Stimulated activated CD8-positive, alpha-beta memory T cell treated with anti-CD3 and anti-CD28 coated beads, Interleukin-7, amount 100 ng/mL, for 48 hours (primary cell): ENCODE data around the gene IRF8.

Experiments used
- DNase-seq, 2 donors: peaks; one replicate each; pipeline ENCODE4 v3.0.0-alpha.2; 2020; ENCODE audit warnings: low read depth in 1 of 2; ENCODE audit errors: extremely low read depth in 1 of 2

The IRF8 gene

GRCh38 chr16:85911251-85911930, 12.4 kb downstream of the IRF8 start:
- no peak for DNase-seq

DNA sequence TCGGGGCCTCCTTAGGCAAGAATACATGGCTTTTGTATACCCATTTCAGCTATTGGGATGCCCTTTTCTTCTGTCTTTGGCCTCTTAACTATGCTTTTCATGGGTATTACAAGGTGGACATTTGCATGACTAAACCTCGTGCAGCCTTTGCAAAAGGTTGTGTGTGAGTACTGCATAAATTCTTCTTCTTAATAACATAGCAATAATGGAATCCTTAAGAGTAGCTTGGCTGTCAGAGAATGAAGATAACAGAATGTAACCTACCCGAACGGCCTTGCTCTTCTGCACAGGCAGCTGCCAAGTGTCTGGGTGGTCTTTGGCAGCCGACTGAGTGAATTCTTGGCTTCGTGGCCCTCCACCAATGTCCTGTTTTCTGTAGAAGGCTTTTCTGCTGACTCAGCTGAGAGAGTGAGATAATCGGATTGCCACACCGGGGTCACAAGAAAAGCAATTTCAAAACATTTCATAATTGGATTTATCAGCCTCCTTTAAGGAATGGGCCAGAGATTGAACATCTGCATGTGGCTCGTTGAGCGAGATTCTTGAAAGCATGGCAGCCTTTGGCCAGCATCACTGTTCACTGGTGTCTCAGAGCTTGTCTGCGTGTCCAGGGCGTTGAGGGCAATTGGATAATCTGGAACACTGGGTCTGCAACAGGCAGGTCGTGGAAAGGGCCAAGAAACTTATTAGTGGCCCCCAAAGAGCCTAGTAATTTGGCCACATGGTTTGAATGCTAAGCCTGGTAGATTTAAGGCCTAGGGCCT, 13.4 kb downstream of the IRF8 start:
- no peak for DNase-seq

DNA sequence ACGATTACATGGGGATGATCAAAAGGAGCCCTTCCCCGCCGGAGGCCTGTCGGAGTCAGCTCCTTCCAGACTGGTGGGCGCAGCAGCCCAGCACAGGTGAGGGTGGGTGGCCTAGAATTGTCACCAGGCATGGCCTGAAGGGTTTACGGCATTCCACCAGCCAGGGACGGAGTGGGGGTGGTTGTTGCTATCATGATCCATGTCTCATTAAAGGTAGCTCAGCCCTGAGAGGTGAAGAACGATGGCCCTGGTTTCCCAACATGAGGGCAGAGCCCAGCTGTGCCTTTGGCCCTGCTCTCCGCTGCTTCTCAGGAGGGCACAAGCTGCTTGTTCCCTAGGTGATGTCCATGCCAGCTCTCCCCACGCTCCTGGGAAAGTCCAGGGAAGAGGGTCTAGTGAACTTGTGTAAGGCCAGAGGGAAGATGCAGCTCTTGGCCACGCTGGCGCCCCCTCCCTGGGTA, 14.2 kb downstream of the IRF8 start:
- DNase-seq, result no peak

DNA sequence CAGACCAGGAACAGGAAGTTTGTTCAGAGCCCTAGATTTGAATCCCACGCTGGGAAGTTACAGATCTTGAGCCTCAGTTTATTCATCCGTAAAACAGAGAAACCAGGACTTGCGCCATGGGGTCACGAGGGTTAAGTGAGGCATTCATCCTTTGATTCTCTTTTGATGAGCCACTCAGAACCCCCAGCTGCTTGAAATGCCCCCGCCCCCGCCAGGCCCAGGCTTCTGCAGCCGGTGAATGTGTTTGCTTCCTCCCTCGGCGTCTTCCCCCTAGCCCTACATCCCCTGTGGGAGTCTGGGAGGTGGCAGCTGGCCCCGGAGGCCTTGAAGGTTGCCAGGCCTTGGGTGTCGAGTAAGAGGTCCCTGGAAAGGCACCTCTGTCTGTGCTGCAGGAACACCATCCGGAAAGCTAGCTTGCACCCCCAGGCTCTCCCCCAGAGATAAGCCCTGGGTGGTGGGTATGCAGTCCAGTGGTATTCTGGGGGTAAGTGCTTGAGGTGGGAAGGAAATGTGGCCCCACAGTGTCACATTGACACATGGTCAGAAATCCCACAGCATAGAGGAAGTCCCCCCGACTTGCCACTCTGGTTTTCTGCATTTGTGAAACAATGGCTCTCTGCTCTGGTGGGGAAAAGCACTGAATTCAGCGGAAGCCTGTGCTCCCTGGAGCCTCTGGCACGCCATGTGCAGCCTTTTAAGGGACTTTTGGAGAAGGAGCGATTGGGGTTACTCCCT, 14.9 kb downstream of the IRF8 start:
- DNase-seq, result no peak

GRCh38 chr16:85914423-85914794, 15.4 kb downstream of the IRF8 start:
- DNase-seq, result no peak

- DNase-seq, result no peak
Observed at GRCh38 chr16:85915125-85915845, 16.3 kb downstream of the IRF8 start.

DNA sequence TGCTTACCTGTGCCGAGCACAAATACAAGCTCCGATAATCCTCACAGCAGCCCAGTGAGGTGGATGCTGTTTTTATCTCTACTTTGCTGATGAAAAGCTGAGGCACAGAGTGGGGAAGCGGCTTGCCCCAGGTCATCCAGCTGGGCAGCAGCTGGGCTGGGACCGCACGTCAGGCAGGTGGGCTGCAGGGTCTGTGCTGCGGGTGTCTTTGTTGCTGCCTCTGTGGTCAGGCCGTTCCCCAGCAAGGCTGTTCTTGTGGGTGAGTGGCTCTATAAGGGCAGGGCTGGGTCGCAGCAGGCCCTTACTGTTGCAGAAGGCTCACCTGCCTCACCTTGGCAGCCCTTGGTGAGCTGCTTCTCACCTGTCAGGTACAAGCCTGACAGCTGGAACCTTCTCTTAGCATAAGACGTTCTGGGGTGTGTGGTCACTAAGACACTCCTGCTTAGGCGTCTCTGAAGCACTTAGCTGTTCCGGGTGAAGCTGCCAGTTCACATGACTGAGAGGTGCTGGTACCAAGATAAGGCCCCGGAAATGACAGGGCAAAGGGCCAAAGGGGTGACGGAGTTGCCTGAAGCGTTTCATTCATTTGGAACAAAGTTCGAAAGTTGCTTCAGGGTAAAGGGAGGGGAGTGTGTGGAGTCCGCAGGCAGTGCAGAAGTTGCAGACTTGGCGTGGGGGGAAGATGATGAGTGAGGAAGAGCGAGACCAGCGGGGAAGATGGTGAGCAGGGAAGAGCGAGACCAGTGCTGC, 17.4 kb downstream of the IRF8 start:
- DNase-seq, result no peak

GRCh38 chr16:85917012-85917411, 18.1 kb downstream of the IRF8 start:
- no peak for DNase-seq

DNA sequence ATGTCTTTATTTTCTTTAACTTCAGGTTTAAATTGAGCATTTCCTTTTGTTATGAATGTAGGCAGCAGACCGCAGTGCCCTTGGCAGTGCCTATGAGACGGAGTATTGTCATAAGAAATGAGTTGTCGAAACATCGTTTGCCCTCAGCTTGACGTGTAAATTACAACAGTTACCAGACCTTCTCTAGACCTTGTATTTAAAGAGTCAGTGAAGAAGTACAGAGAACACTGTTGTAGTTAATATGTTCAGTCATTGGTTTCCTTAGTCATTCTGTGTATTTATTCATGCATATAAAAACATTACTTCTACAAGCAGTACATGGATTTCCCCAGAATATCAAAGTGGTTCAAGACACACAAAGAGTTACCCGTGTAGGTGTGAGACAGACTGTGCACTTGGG, 19.0 kb downstream of the IRF8 start:
- DNase-seq, result no peak

DNA sequence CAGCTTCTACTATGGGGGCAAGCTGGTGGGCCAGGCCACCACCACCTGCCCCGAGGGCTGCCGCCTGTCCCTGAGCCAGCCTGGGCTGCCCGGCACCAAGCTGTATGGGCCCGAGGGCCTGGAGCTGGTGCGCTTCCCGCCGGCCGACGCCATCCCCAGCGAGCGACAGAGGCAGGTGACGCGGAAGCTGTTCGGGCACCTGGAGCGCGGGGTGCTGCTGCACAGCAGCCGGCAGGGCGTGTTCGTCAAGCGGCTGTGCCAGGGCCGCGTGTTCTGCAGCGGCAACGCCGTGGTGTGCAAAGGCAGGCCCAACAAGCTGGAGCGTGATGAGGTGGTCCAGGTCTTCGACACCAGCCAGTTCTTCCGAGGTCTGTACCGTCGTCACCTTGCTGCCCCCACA, 19.5 kb downstream of the IRF8 start:
- DNase-seq, result no peak

DNA sequence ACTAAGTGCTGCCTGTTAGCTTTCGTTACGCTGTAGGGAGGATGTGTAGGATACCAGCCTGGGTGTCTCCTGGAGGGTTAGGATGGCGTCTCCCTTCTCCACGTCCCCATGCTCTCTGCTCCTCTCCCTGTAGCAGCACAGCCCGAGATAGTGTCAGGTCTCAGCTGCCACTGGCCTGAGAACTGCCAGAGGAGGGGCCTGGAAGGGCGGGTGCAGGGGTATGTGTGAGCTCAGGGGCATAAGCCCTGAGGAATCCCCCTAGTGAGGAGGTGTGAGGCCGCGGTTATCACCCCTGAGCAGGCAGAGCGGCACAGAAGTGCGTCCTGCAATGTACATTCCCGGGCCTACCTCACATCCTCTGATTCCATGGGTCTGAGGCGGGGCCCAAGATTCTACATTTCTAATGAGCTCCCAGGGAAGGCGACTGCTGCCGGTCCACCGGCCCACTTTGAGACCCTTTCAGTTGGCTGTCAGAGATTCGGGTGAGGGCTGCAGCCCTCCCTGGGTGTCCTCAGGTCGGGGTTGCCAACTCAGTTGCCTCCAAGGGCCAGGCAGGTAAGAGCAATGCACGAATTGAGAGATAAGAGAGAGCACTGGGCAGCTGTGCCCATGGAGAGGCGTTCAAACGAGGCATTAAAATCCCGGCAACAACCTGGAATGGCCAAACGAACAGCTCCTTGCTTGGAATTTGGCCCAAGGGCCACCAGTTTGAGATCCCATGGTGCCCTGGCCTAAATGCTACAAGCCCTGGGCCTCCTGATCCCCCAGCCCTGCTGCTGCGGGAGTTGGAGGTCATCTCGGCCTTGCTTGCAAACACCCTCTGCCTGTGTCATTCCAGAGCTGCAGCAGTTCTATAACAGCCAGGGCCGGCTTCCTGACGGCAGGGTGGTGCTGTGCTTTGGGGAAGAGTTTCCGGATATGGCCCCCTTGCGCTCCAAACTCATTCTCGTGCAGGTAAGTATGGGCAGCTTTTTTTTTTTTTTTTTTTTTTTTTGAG, 20.6 kb downstream of the IRF8 start:
- DNase-seq, result no peak

DNA sequence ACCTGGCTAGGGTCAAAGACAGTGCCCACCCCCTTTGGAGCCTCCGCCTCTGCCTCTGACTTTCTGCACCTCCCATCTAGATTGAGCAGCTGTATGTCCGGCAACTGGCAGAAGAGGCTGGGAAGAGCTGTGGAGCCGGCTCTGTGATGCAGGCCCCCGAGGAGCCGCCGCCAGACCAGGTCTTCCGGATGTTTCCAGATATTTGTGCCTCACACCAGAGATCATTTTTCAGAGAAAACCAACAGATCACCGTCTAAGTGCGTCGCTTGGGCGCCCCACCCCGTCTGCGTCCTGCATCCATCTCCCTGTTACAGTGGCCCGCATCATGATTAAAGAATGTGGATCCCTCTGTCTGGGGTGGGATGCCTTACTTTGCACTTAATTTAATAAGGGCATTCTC, 22.1 kb downstream of the IRF8 start:
- no peak for DNase-seq

DNA sequence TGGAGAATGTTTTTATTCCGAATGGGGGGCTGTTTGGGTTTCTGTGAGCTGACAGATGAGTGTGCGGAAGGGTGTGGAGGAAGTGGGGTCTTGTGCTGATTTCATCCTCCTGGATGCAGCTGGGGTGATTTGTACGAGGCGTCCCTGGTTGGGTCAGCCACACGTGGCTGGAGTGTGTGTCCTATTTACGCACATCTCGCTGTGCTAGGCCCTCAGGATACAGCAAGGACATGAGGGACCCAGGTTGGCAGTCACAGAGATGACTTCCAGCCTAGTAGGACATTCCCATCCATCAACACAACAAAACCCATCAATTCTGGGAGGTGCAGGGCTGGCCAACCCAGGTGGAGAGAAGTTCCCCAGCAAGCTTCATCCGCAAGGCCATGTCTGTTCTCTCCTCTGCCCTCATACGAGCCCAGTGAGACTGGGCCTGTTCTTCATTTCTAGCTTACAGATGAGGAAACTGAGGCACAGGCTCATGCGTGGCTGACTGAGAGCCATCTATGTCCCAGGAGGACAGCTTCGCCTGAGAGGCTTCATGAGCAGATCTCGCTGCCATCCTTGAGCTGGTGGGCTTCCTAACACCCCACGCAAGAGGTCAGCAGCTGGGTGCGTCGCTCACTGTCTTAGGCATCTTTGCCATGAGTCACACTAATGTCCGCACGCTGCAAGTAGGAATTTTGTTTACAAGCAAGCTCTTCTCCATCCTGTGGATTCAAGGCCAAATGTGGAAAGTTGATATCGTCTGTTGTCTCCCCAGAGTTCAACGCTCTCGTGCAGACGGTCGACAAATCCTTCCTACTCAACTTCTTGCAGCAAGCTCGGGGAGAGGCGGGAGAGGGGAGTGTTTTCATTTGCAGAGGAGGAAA, 24.4 kb downstream of the IRF8 start:
- DNase-seq, result no peak

DNA sequence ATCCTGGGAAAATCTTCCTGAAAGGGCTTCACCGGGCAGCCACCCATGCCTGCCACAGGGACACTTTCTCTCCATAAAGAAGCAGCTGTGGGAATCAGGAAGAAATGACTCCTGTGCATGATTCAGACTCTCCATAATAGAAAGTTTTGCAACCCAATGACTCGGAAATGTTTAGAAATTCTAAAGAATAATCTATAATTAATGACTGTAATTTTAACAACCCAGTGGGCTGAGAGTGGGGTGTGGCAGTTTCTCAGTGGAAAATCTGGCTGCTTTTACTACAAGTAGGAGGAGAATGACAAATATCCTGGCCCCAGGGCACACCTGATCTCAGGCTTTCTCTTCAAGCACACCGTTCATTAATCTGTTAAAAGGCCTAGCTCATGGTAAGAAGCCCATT, 25.7 kb downstream of the IRF8 start:
- peak in 1 of 2 donors; percentile 29 for DNase-seq

- no peak for DNase-seq
Observed at GRCh38 chr16:85926370-85926769, 27.4 kb downstream of the IRF8 start.

DNA sequence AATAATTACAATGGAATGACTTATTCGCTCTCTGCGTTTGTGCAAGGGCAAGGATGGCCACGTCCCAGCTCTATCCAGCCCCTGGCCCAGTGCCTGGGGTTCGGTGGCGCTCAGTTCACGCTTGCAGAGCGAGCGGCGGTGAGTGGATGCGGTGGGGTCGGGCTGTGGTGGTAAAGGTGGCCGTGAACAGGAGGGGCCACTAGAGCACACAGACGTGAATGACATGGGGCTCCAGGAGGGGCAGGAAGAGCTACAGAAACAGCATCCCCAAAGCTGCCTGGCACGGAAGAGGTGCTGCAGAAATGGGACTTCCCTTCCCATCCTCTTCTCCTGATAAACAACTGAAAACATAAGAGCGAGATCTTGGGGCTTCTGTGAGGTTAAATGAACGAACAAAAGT, 28.4 kb downstream of the IRF8 start:
- DNase-seq, result no peak

- no peak for DNase-seq
Observed at GRCh38 chr16:85927959-85928358, 29.0 kb downstream of the IRF8 start.

- no peak for DNase-seq
Observed at GRCh38 chr16:85928401-85928820, 29.4 kb downstream of the IRF8 start.
